Activated T-cell treated with anti-CD3 and anti-CD28 coated beads, Interleukin-2, amount 50 U/mL, for 4 hours (primary cell): ENCODE measurements around the gene KRT2. TPM values are rescaled to one million over a fixed set of nuclear protein-coding genes. Genes with fewer than 3 reads are reported as not detected.
A peak's percentile ranks its signal among the peaks of the same experiment; 100 is the strongest.
"Not testable (repeated sequence)": the region's sequence is repeated elsewhere in the genome, so short reads cannot be mapped to it uniquely, and the experiment has no call there.

Experiments
- ATAC-seq, 2 donors: fragments of 200-7000 bp; cut with Tn5 transposase; one replicate each; pipeline ENCODE4 v1.10.0; 2021
- DNase-seq: peaks from one replicate; pipeline ENCODE4 v3.0.0-alpha.2; 2020
- H3K27me3 Mint-ChIP-seq: one replicate; pipeline ENCODE4 v1.8.0; 2021; ENCODE audit warnings: low read depth, mixed read lengths
- H3K36me3 Mint-ChIP-seq: one replicate; pipeline ENCODE4 v1.8.0; 2022; ENCODE audit warnings: mixed read lengths; ENCODE audit not compliant: insufficient read depth
- H3K4me1 Mint-ChIP-seq: one replicate; pipeline ENCODE4 v1.8.0; 2021; ENCODE audit warnings: low read depth, mixed read lengths
- H3K4me3 Mint-ChIP-seq: one replicate; pipeline ENCODE4 v1.8.0; 2021; ENCODE audit warnings: mild to moderate bottlenecking, moderate library complexity, mixed read lengths
- H3K9me3 Mint-ChIP-seq: one replicate; pipeline ENCODE4 v1.8.0; 2021; ENCODE audit warnings: mixed read lengths
- total RNA-seq, 3 donors: library from RNA; stranded (reverse); gene quantifications; one replicate each; pipeline ENCODE4 v1.2.1, GENCODE V29; 2021

Gene KRT2
- total RNA-seq, 3 donors from 2014 or later: not detected

DNA sequence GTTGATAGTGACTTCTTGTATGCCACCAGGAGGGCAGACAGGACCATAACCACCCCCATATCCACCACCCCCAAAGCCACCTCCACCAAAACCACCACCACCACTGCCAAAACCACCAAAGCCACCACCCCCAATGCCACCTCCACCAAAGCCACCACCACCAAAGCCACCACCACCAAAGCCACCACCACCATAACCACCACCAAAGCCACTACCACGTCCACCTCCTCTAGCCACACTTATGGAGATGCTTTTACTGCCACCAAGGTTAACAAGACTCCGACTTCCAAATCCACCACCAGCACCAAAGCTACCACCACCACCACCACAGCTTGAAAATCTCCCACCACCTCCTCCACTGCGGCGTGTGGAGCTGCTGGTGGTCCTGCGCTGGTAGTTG lies 27.9 kb upstream of the KRT2 start:
- ATAC-seq (no peak), DNase-seq (no peak)
- peaks cover 46% of the 10 kb centered on the region for H3K4me1 Mint-ChIP-seq
- H3K9me3 Mint-ChIP-seq: no peaks in the 10 kb centered on the region
- H3K36me3 Mint-ChIP-seq: no peaks in the 10 kb centered on the region
- H3K27me3 Mint-ChIP-seq: peaks cover 2% of the 10 kb centered on the region
- H3K4me3 Mint-ChIP-seq: no peak overlapping the region

DNA sequence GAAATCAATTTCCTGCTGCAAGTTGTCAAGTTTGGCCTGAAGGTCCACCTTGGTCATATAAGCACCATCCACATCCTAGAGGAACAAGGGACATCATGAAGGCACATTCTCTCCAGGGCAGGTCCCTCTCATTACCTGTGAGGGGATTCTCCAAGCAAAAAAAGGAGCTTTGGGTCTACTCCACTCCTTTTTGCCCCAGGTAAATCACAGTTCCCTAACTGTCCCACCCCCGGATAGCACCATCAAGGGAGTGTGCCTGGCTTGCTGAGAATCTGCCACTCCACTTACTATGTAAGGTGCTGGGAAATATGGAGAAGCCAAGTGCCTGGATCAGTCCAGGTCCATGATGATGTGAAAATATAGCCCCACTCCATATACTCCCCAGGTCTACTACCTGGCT lies 25.7 kb upstream of the KRT2 start:
- H3K9me3 Mint-ChIP-seq: no peaks in the 10 kb centered on the region
- H3K4me1 Mint-ChIP-seq: peaks cover 48% of the 10 kb centered on the region
- no peak for DNase-seq
- no peak for ATAC-seq
- H3K4me3 Mint-ChIP-seq: no peak overlapping the region
- peaks cover 2% of the 10 kb centered on the region for H3K27me3 Mint-ChIP-seq
- no peaks in the 10 kb centered on the region for H3K36me3 Mint-ChIP-seq

DNA sequence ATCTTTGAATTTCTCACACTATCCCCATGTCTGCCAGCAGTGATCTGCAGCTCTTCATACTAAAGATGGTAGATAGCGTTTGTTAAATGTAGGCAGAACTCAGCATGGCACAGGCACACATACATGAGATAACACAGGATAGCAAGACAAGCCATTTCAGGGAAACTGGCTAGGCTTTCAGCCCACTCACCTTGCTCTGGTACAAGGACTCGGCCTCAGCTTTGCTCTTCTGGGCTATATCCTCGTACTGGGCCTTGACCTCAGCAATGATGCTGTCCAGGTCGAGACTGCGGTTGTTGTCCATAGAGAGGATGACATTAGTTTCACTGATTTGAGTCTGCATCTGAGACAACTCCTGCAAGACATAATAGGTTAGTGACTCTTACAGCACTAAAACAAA lies 25.1 kb upstream of the KRT2 start:
- Mint-ChIP-seq H3K9me3 (no peaks in the 10 kb centered on the region), H3K4me3 (peak overlapping the region; percentile 5)
- ATAC-seq: no peak

DNA sequence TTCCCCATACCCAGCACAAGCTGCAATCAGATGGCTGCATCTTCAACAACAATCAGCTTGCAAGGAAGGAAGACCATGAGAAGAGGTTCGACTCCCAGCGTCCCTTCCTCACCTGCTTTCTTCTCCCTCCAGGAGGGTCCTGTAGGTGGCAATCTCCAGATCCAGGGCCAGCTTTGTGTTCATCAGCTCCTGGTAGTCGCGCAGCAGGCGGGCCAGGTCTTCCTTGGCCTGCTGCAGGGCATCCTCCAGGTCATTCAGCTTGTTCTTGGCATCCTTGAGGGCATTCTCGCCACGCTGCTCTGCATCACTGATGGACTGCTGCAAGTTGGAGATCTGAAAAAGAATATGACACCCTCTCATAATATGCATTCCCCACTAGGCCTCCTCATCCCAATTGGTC lies 24.2 kb upstream of the KRT2 start:
- ATAC-seq: no peak
- peak overlapping the region; percentile 6 for H3K4me3 Mint-ChIP-seq
- no peaks in the 10 kb centered on the region for H3K9me3 Mint-ChIP-seq
- H3K4me1 Mint-ChIP-seq: peaks cover 33% of the 10 kb centered on the region
- no peaks in the 10 kb centered on the region for H3K36me3 Mint-ChIP-seq
- no peak for DNase-seq
- H3K27me3 Mint-ChIP-seq: peaks cover 2% of the 10 kb centered on the region

More for the DNA sequence above, 25.1 kb upstream of the KRT2 start:
- Mint-ChIP-seq H3K36me3 (no peaks in the 10 kb centered on the region), H3K27me3 (peaks cover 2% of the 10 kb centered on the region), H3K4me1 (peaks cover 43% of the 10 kb centered on the region)
- DNase-seq: no peak

DNA sequence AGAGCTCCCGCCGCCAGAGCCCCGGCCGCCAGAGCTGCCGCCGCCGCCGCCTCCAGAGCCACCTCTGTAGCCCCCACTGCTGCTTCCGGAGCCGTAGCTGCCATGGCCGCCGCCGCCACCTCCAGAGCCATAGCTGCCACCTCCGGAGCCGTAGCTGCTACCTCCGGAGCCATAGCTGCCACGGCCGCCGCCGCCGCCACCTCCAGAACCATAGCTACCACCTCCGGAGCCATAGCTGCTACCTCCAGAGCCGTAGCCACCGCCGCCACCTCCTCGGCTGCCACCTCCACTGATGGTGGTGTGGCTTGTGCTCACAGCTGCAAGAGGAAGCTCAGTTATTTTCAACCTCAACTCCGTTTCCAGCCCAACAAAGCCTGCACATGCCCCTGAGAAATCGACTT lies 23.3 kb upstream of the KRT2 start:
- no peak overlapping the region for H3K4me3 Mint-ChIP-seq
- no peak for ATAC-seq

DNA sequence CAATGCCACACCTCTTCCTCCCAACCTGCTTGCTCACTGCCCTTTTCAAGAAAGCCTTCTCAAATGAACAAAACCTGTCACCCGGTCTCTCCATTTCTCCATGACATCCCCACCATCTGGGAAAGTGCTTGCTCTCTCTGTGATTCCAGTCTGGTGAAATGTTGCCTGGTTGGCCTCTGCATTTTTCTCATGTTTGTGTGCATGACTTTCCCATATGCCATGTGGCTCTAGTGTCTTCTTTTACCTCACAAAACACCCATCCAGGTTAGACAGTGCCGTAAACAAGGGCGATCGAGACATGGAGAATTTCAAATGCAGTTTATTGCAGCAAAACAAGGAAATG lies 22.4 kb upstream of the KRT2 start:
- DNase-seq (no peak), ATAC-seq (no peak)
- H3K27me3 Mint-ChIP-seq: peaks cover 2% of the 10 kb centered on the region
- no peak overlapping the region for H3K4me3 Mint-ChIP-seq
- no peaks in the 10 kb centered on the region for H3K36me3 Mint-ChIP-seq
- no peaks in the 10 kb centered on the region for H3K9me3 Mint-ChIP-seq
- H3K4me1 Mint-ChIP-seq: peaks cover 19% of the 10 kb centered on the region

More for the DNA sequence above, 23.3 kb upstream of the KRT2 start:
- peaks cover 2% of the 10 kb centered on the region for H3K27me3 Mint-ChIP-seq
- peaks cover 25% of the 10 kb centered on the region for H3K4me1 Mint-ChIP-seq
- no peaks in the 10 kb centered on the region for H3K9me3 Mint-ChIP-seq
- H3K36me3 Mint-ChIP-seq: no peaks in the 10 kb centered on the region
- DNase-seq: no peak

DNA sequence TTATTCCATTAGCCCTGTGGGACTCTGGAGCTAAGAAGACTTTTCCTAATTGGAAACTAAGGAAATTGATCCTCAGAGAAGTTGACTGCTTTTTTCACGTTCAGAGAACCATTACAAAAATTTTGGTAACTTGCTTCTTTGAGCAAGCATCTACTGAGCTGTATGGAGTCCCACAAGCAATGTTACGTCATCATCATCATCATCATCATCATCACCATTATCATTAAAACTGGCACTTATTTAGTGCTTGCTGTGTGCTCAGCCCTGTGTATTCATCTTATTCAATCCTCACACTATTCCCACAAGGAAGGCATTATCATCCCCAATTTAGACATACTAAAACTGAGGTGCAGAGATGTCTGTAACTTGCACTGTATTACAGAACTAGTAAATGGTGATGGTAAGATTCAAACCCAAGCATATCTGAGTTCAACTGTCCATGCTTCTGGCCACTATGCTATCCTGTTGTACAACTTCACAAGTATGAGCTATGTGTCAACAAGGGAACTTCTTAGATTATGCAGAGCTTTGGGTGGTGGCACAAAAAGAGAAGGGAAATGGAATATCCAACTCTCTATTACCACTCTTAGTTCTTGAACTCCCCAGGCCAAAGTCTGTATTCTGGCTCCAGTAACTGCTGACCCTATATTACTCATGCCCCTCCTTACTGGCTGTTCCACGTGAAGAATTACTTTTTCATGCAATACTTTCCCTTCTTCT lies 21.9 kb upstream of the KRT2 start:
- ATAC-seq: no peak
- Mint-ChIP-seq H3K4me3 (no peak overlapping the region), H3K4me1 (peaks cover 17% of the 10 kb centered on the region), H3K9me3 (no peaks in the 10 kb centered on the region), H3K36me3 (no peaks in the 10 kb centered on the region), H3K27me3 (peaks cover 2% of the 10 kb centered on the region)
- no peak for DNase-seq

DNA sequence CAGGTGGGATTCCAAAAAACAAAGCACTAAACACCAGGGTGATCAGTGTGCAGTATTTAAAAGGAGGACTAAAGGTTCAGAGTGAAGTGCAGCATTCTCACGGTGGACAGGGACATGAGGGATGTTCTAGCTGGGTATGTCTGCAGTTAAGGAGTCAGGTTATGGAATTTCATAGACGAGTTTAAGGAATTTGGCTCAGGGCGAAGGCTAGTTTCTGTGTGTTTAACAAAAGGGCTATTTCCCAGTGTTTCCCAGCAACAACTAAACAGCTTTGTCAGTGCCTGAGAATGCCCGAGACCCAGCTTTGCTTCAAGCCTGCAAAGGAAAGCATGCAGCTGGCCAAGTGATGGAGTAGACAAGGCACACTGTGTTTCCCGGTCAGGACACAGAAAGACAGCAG lies 21.2 kb upstream of the KRT2 start:
- H3K36me3 Mint-ChIP-seq: no peaks in the 10 kb centered on the region
- no peak overlapping the region for H3K4me3 Mint-ChIP-seq
- no peak for ATAC-seq
- H3K4me1 Mint-ChIP-seq: peaks cover 15% of the 10 kb centered on the region
- H3K27me3 Mint-ChIP-seq: peaks cover 2% of the 10 kb centered on the region
- no peak for DNase-seq
- no peaks in the 10 kb centered on the region for H3K9me3 Mint-ChIP-seq

DNA sequence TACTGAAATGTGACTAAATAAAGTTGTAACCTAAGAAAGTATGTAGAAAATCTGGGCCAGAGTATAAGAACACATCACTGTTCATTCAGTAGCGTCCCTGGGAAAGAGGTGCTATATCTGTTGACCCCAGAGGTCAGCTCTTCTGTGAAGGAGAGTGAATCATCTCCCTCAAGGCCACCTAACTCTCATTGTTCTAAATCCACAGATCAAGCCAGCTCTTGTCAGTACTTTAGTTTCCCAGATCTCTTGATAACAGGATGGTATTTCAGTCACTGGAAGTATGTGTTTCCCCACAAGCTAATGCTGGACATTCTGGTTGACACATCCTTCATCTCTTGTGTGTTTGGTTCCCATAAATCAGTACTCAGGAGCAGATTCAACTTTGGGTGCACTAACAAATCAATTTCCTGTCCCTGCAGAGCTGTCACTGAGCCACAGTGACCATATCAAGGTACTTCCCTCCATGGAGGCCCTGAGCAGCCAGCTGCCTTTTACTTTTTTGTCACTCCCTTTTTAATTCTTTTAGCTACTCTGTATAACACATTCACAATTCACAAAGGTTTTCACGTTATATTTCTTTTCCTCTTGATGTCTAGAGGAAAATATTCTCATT lies 20.4 kb upstream of the KRT2 start:
- Mint-ChIP-seq H3K36me3 (no peaks in the 10 kb centered on the region), H3K9me3 (no peaks in the 10 kb centered on the region), H3K4me1 (peaks cover 15% of the 10 kb centered on the region), H3K27me3 (peaks cover 2% of the 10 kb centered on the region), H3K4me3 (no peak overlapping the region)
- no peak for ATAC-seq
- DNase-seq: no peak

DNA sequence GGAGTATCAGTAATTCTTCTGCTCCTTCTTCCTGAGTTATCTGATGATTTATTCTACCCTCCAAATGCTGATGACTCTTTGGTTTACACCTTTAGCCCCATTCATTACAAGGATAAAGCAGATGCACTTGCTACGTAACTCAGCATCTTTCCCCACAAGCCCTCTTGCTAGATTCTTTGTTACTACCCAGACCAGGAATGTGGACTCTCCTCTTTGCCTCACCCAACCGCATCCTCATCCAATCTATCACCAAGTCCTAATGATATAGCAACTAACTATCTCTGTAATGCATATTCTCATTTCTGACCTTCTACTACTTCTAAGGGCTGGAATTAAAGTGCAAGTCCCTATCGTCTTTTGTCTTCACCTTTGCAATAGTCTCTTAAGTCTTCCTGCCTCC lies 18.9 kb upstream of the KRT2 start:
- no peak overlapping the region for H3K4me3 Mint-ChIP-seq
- no peak for ATAC-seq

DNA sequence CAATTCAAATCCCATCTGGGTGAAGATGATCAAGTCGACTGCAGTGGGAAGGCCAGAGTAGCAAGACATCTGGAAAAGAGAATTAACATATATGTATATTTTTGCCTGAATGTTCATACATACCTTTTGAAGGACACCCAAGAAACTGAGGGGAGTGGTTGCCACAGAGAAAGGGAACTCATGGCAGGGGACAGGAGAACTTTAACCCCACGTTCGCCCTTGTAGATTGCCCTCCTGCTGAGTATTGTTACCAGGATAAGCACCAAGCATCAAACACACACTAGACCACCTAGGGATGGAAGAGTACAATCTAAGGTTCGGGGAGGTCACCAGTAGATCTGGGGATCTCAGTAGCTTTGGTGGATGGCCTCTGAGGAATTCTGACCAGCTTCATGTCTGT lies 18.5 kb upstream of the KRT2 start:
- H3K9me3 Mint-ChIP-seq: no peaks in the 10 kb centered on the region
- DNase-seq (no peak), ATAC-seq (no peak)
- no peaks in the 10 kb centered on the region for H3K36me3 Mint-ChIP-seq
- no peaks in the 10 kb centered on the region for H3K27me3 Mint-ChIP-seq
- H3K4me1 Mint-ChIP-seq: peaks cover 8% of the 10 kb centered on the region
- no peak overlapping the region for H3K4me3 Mint-ChIP-seq

More for the DNA sequence above, 18.9 kb upstream of the KRT2 start:
- Mint-ChIP-seq H3K9me3 (no peaks in the 10 kb centered on the region), H3K27me3 (peaks cover 2% of the 10 kb centered on the region), H3K4me1 (peaks cover 11% of the 10 kb centered on the region), H3K36me3 (no peaks in the 10 kb centered on the region)
- DNase-seq: no peak

DNA sequence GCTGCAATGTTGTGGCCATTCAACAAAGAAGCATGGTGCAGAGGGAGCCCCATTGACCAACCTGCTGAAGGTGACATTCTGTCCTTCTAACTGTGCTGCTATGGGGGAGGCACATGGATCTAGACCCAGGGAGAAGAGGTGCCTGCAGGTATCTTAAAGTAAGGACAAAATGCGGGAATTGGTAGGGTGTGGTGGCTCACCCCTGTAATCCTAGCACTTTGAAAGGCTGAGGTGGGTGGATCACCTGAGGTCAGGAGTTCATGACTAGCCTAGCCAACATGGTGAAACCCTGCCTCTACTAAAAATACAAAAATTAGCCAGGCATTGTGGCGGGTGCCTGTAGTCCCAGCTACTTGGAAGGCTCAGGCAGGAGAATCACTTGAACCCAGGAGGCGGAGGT lies 17.9 kb upstream of the KRT2 start:
- not testable (repeated sequence) for H3K4me1 Mint-ChIP-seq, H3K27me3 Mint-ChIP-seq, ATAC-seq, H3K36me3 Mint-ChIP-seq, H3K4me3 Mint-ChIP-seq, DNase-seq, H3K9me3 Mint-ChIP-seq

DNA sequence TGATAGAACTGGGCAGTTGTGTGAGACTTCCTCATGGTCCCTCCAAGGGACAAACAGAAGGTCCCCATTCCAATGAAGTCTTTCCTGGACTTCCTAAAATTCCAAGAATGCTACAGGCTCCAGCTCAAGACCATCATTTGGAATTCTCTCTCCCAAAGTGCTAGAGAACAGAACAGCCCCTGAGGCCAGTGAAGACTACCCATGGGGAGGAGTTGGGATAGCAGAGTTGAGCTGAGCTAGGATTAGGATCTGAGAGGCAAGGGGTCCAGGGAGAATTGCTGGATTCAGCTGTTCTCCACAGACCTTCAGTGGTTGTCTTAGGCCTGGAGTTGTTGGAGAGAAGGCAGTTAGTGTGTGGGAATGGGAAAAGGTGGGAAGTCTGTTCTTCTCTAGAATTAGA lies 17.4 kb upstream of the KRT2 start:
- Mint-ChIP-seq H3K4me1 (peaks cover 4% of the 10 kb centered on the region), H3K4me3 (no peak overlapping the region), H3K36me3 (no peaks in the 10 kb centered on the region), H3K27me3 (no peaks in the 10 kb centered on the region), H3K9me3 (no peaks in the 10 kb centered on the region)
- DNase-seq (no peak), ATAC-seq (no peak)

DNA sequence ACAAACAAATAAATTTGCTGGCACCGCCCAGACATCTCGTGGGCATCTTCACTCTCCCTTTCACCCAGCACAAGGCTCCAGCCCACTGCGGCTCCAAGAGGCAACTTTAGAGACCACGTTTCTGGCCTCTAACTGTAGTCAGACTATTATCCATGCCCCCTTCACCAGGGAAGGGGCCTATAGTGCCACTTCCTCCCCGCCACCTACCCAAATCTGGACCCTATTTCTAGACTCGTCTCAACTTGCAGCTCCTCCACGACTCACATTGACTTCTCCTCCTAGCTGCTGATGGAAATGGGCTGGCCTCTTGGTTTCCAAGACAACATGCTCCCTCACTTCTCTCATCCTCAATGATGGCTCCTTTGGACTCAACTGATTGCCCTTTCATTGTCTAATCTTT lies 15.9 kb upstream of the KRT2 start:
- DNase-seq (no peak), ATAC-seq (no peak)
- no peaks in the 10 kb centered on the region for H3K9me3 Mint-ChIP-seq
- no peaks in the 10 kb centered on the region for H3K36me3 Mint-ChIP-seq
- H3K4me3 Mint-ChIP-seq: no peak overlapping the region
- no peaks in the 10 kb centered on the region for H3K4me1 Mint-ChIP-seq
- H3K27me3 Mint-ChIP-seq: no peaks in the 10 kb centered on the region

DNA sequence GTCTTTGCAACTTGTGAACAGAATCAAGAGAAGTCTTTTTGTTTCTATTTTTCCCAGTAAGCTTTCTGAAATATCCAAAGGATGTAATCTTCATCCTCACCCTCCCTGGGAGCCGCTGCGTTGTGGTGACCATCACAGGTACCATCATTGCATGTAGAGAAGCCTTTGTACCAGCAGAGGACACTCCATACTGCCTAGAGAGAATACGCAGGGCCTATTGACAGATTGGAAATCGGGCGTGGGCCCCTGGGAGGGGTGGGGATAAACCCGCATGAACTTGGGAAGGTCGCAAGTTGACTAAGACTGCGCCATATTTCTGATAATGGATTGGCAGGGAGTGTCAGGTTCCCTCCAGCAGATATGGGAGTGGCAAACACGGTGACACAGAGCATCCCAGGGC lies 15.5 kb upstream of the KRT2 start:
- Mint-ChIP-seq H3K4me3 (no peak overlapping the region), H3K27me3 (no peaks in the 10 kb centered on the region), H3K4me1 (peaks cover 1% of the 10 kb centered on the region), H3K36me3 (no peaks in the 10 kb centered on the region), H3K9me3 (no peaks in the 10 kb centered on the region)
- ATAC-seq (no peak), DNase-seq (no peak)
